ENCODE results near the gene NCK2. TPM values are rescaled to one million over a fixed set of nuclear protein-coding genes. Genes with fewer than 3 reads are reported as not detected.

NCK2 gene
- total RNA-seq, 4 donors from 2014 or later, result 59.8 to 130 (median 96.2) TPM

- Histone ChIP-seq H3K27ac (replicated peaks in 1 of 4) (peak overlapping the region; percentile 9 to 63 (median 48)), H3K4me3 (no peak overlapping the region), H3K4me1 (peaks cover 35 to 79% (median 60%) of the 10 kb centered on the region in 4 donors), H3K27me3 (no peaks in the 10 kb centered on the region), H3K36me3 (no peaks in the 10 kb centered on the region), H3K9me3 (no peaks in the 10 kb centered on the region)
- intact Hi-C loops (cut with DNase I), result no loop called here
- 30% methylated on average over 11 of the region's 11 CpGs for WGBS
- no peak for TF ChIP-seq EP300 (IDR thresholded peaks at IDR 0.05)
- TF ChIP-seq CTCF (IDR thresholded peaks at IDR 0.05), result peak in 1 of 3 experiments; percentile 11
- peak; percentile 33 to 36 for TF ChIP-seq POLR2AphosphoS5 (IDR thresholded peaks at IDR 0.05)
- TF ChIP-seq POLR2A (IDR thresholded peaks at IDR 0.05; ENCODE audit: low read depth), result no peak
- no peak for DNase-seq (ENCODE audit: extremely low spot score)
Measured at GRCh38 chr2:105789745-105790460, 45.2 kb downstream of the NCK2 start.

GRCh38 chr2:105790461-105791149 is 45.9 kb downstream of the NCK2 start:
- intact Hi-C loops (cut with DNase I), result no loop called here
- H3K27me3 ChIP-seq, result no peaks in the 10 kb centered on the region
- peak overlapping the region; percentile 9 to 63 (median 48) for H3K27ac ChIP-seq (replicated peaks in 1 of 4)
- WGBS, result 49% methylated on average over 7 of the region's 10 CpGs
- DNase-seq (ENCODE audit: extremely low spot score), result no peak
- TF ChIP-seq CTCF (IDR thresholded peaks at IDR 0.05) (no peak), POLR2A (IDR thresholded peaks at IDR 0.05; ENCODE audit: low read depth) (no peak), EP300 (IDR thresholded peaks at IDR 0.05) (no peak), POLR2AphosphoS5 (IDR thresholded peaks at IDR 0.05) (no peak)
- no peak overlapping the region for H3K4me3 ChIP-seq
- H3K4me1 ChIP-seq, result peaks cover 42 to 79% (median 67%) of the 10 kb centered on the region in 4 donors
- no peaks in the 10 kb centered on the region for H3K36me3 ChIP-seq
- no peaks in the 10 kb centered on the region for H3K9me3 ChIP-seq

GRCh38 chr2:105791229-105791628 is 46.5 kb downstream of the NCK2 start:
- Histone ChIP-seq H3K27ac (replicated peaks in 1 of 4) (peak overlapping the region in 1 of 4 donors; percentile 63), H3K4me1 (peaks cover 46 to 80% (median 69%) of the 10 kb centered on the region in 4 donors)

GRCh38 chr2:105792561-105792960 is 47.8 kb downstream of the NCK2 start:
- no peaks in the 10 kb centered on the region for H3K27me3 ChIP-seq
- H3K9me3 ChIP-seq, result no peaks in the 10 kb centered on the region
- intact Hi-C loops (cut with DNase I), result no loop called here
- no peak overlapping the region for H3K4me3 ChIP-seq
- no peak for DNase-seq (ENCODE audit: extremely low spot score)
- no peaks in the 10 kb centered on the region for H3K36me3 ChIP-seq
- WGBS, result 79% methylated on average over 5 of the region's 7 CpGs
- H3K4me1 ChIP-seq, result peaks cover 50 to 81% (median 71%) of the 10 kb centered on the region in 4 donors
- no peak overlapping the region for H3K27ac ChIP-seq (replicated peaks in 1 of 4)
- TF ChIP-seq POLR2AphosphoS5 (IDR thresholded peaks at IDR 0.05), result no peak
- no peak for TF ChIP-seq EP300 (IDR thresholded peaks at IDR 0.05)
- TF ChIP-seq CTCF (IDR thresholded peaks at IDR 0.05), result no peak
- no peak for TF ChIP-seq POLR2A (IDR thresholded peaks at IDR 0.05; ENCODE audit: low read depth)

More at GRCh38 chr2:105791229-105791628, 46.5 kb downstream of the NCK2 start:
- Histone ChIP-seq H3K36me3 (no peaks in the 10 kb centered on the region), H3K9me3 (no peaks in the 10 kb centered on the region), H3K4me3 (no peak overlapping the region), H3K27me3 (no peaks in the 10 kb centered on the region)
- no peak for DNase-seq (ENCODE audit: extremely low spot score)
- 92% methylated on average over 12 of the region's 12 CpGs for WGBS
- intact Hi-C loops (cut with DNase I), result no loop called here
- TF ChIP-seq POLR2AphosphoS5 (IDR thresholded peaks at IDR 0.05) (no peak), EP300 (IDR thresholded peaks at IDR 0.05) (no peak), POLR2A (IDR thresholded peaks at IDR 0.05; ENCODE audit: low read depth) (no peak), CTCF (IDR thresholded peaks at IDR 0.05) (no peak)
